Endothelial cell of umbilical vein (primary cell): ENCODE results near the gene KDM5C.

ENCODE experiments used
- MAX ChIP-seq: IDR thresholded peaks from 2 replicates; pipeline ENCODE4 v1.6.1; 2011; ENCODE audit not compliant: insufficient read depth, insufficient read length
- POLR2A ChIP-seq: IDR thresholded peaks from 2 replicates; pipeline ENCODE4 v1.6.1; 2012; ENCODE audit warnings: low read depth, mild to moderate bottlenecking, control low read depth, low read length

GRCh38 chrX:53244610-53245009, 19.6 kb upstream of the KDM5C start:
- TF ChIP-seq POLR2A (no peak), MAX (no peak)
